Measurements from ENCODE around the gene GAPT. TPM values are rescaled to one million over a fixed set of nuclear protein-coding genes. Genes with fewer than 3 reads are reported as not detected.
"Not testable (repeated sequence)": the region's sequence is repeated elsewhere in the genome, so short reads cannot be mapped to it uniquely, and the experiment has no call there.

The GAPT gene
- polyA plus RNA-seq, 1 donor from 2014 or later = not detected

DNA sequence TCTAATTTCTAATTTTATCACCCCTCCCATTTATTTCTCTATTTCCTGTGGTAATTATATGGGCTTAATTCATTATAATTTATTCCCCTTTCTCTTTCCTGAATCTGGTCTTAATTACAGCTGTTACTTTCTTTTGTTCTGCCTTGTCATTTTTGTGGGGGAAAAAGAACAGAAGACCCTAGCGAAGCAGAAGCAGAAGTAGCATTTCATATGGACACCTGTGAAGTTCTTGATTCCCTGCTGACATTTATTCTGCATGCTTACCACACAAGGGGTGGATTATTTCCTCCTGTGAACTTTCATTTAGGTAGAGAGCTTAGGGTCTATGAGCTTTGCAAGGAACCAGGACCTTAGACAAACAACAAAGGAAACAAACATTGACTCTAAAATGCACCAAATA is 33.3 kb downstream of the GAPT start:
- Histone ChIP-seq H3K9me2 (ENCODE audit: insufficient read depth, low read length) (no peaks in the 10 kb centered on the region), H3K27ac (ENCODE audit: low read length) (no peak overlapping the region), H3K4me2 (ENCODE audit: low read length) (no peak overlapping the region), H3K9me3 (ENCODE audit: low read length) (no peaks in the 10 kb centered on the region), H3K27me3 (ENCODE audit: insufficient read depth, low read depth, low read length) (no peaks in the 10 kb centered on the region), H3F3A (ENCODE audit: insufficient read depth, low read length, poor library complexity, severe bottlenecking) (no peaks in the 10 kb centered on the region), H3K4me3 (ENCODE audit: low read length) (no peak overlapping the region), H4K20me1 (ENCODE audit: insufficient read depth) (no peaks in the 10 kb centered on the region), H2AFZ (ENCODE audit: low read depth, low read length) (no peak overlapping the region), H3K9ac (ENCODE audit: low read length) (no peak overlapping the region), H3K36me3 (ENCODE audit: insufficient read depth, low read length) (no peaks in the 10 kb centered on the region), H3K79me2 (replicated peaks; ENCODE audit: insufficient read depth, low read length) (no peaks in the 10 kb centered on the region)
- TF ChIP-seq, protein P1, sequence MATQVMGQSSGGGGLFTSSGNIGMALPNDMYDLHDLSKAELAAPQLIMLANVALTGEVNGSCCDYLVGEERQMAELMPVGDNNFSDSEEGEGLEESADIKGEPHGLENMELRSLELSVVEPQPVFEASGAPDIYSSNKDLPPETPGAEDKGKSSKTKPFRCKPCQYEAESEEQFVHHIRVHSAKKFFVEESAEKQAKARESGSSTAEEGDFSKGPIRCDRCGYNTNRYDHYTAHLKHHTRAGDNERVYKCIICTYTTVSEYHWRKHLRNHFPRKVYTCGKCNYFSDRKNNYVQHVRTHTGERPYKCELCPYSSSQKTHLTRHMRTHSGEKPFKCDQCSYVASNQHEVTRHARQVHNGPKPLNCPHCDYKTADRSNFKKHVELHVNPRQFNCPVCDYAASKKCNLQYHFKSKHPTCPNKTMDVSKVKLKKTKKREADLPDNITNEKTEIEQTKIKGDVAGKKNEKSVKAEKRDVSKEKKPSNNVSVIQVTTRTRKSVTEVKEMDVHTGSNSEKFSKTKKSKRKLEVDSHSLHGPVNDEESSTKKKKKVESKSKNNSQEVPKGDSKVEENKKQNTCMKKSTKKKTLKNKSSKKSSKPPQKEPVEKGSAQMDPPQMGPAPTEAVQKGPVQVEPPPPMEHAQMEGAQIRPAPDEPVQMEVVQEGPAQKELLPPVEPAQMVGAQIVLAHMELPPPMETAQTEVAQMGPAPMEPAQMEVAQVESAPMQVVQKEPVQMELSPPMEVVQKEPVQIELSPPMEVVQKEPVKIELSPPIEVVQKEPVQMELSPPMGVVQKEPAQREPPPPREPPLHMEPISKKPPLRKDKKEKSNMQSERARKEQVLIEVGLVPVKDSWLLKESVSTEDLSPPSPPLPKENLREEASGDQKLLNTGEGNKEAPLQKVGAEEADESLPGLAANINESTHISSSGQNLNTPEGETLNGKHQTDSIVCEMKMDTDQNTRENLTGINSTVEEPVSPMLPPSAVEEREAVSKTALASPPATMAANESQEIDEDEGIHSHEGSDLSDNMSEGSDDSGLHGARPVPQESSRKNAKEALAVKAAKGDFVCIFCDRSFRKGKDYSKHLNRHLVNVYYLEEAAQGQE (IDR thresholded peaks at IDR 0.05; ENCODE audit: borderline replicate concordance) = no peak
- TF ChIP-seq MXI1 (conservative IDR thresholded peaks at IDR 0.05; ENCODE audit: poor library complexity, severe bottlenecking) (no peak), RAD21 (conservative IDR thresholded peaks at IDR 0.05) (no peak), SMC3 (conservative IDR thresholded peaks at IDR 0.05; ENCODE audit: poor library complexity) (no peak), POLR2AphosphoS5 (IDR thresholded peaks at IDR 0.05) (no peak), EZH2 (IDR thresholded peaks at IDR 0.05; ENCODE audit: borderline replicate concordance, insufficient read depth, low read length, poor library complexity, severe bottlenecking) (no peak), EP300 (conservative IDR thresholded peaks at IDR 0.05; ENCODE audit: poor library complexity, severe bottlenecking) (no peak), TAF1 (IDR thresholded peaks at IDR 0.05; ENCODE audit: low read depth) (no peak)
- TF ChIP-seq, protein P2, sequence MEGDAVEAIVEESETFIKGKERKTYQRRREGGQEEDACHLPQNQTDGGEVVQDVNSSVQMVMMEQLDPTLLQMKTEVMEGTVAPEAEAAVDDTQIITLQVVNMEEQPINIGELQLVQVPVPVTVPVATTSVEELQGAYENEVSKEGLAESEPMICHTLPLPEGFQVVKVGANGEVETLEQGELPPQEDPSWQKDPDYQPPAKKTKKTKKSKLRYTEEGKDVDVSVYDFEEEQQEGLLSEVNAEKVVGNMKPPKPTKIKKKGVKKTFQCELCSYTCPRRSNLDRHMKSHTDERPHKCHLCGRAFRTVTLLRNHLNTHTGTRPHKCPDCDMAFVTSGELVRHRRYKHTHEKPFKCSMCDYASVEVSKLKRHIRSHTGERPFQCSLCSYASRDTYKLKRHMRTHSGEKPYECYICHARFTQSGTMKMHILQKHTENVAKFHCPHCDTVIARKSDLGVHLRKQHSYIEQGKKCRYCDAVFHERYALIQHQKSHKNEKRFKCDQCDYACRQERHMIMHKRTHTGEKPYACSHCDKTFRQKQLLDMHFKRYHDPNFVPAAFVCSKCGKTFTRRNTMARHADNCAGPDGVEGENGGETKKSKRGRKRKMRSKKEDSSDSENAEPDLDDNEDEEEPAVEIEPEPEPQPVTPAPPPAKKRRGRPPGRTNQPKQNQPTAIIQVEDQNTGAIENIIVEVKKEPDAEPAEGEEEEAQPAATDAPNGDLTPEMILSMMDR (IDR thresholded peaks at IDR 0.05; ENCODE audit: poor library complexity, severe bottlenecking) = no peak

DNA sequence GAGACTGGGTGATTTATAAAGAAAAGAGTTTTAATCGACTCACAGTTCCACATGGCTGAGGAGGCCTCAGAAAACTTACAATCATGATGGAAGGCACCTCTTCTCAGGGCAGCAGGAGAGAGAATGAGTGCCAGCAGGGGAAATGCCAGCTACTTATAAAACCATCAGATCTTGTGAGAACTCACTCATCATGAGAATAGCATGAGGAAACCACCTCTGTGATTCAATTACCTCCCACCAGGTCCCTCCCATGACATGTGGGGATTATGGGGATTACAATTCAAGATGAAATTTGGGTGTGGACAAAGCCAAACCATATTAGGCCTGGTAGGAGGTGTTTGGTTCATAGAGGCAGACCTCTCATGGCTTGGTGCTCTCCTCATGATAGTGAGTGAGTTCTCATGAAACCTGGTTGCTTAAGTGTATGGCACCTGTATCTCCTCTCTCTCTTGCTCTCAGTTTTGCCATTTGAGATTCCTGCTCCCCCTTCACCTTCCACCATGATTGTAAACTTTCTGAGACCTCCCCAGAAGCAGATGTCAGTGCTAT is 39.8 kb downstream of the GAPT start:
- H3K4me2 ChIP-seq (ENCODE audit: low read length) = no peak overlapping the region
- H3K9me2 ChIP-seq (ENCODE audit: insufficient read depth, low read length) = no peaks in the 10 kb centered on the region
- no peak overlapping the region for H3K9ac ChIP-seq (ENCODE audit: low read length)
- H4K20me1 ChIP-seq (ENCODE audit: insufficient read depth) = no peaks in the 10 kb centered on the region
- no peak overlapping the region for H2AFZ ChIP-seq (ENCODE audit: low read depth, low read length)
- H3K4me3 ChIP-seq (ENCODE audit: low read length) = no peak overlapping the region
- no peak overlapping the region for H3K27ac ChIP-seq (ENCODE audit: low read length)
- no peaks in the 10 kb centered on the region for H3K36me3 ChIP-seq (ENCODE audit: insufficient read depth, low read length)
- TF ChIP-seq RAD21 (conservative IDR thresholded peaks at IDR 0.05) (no peak), EP300 (conservative IDR thresholded peaks at IDR 0.05; ENCODE audit: poor library complexity, severe bottlenecking) (no peak), POLR2AphosphoS5 (IDR thresholded peaks at IDR 0.05) (no peak), MXI1 (conservative IDR thresholded peaks at IDR 0.05; ENCODE audit: poor library complexity, severe bottlenecking) (no peak), TAF1 (IDR thresholded peaks at IDR 0.05; ENCODE audit: low read depth) (no peak), SMC3 (conservative IDR thresholded peaks at IDR 0.05; ENCODE audit: poor library complexity) (no peak), EZH2 (IDR thresholded peaks at IDR 0.05; ENCODE audit: borderline replicate concordance, insufficient read depth, low read length, poor library complexity, severe bottlenecking) (no peak)
- TF ChIP-seq, protein P2 (IDR thresholded peaks at IDR 0.05; ENCODE audit: poor library complexity, severe bottlenecking) = no peak
- TF ChIP-seq, protein P1 (IDR thresholded peaks at IDR 0.05; ENCODE audit: borderline replicate concordance) = no peak
- peaks cover 3% of the 10 kb centered on the region for H3K9me3 ChIP-seq (ENCODE audit: low read length)
- no peaks in the 10 kb centered on the region for H3K79me2 ChIP-seq (replicated peaks; ENCODE audit: insufficient read depth, low read length)
- no peaks in the 10 kb centered on the region for H3F3A ChIP-seq (ENCODE audit: insufficient read depth, low read length, poor library complexity, severe bottlenecking)
- H3K27me3 ChIP-seq (ENCODE audit: insufficient read depth, low read depth, low read length) = no peaks in the 10 kb centered on the region

DNA sequence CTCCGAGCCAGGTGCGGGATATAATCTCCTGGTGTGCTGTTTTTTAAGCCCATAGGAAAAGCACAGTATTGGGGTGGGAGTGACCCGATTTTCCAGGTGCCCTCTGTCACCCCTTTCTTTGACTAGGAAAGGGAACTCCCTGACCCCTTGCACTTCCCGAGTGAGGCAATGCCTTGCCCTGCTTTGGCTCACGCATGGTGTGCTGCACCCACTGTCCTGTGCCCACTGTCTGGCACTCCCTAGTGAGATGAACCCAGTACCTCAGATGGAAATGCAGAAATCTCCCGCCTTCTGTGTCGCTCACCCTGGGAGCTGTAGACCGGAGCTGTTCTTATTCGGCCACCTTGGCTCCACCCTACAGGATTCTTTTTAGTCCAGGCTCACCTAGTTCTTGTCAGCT is 50.7 kb downstream of the GAPT start:
- H3K27ac ChIP-seq (ENCODE audit: low read length) = peak overlapping the region; percentile 56
- not testable (repeated sequence) for H2AFZ ChIP-seq (ENCODE audit: low read depth, low read length); H3K36me3 ChIP-seq (ENCODE audit: insufficient read depth, low read length); H4K20me1 ChIP-seq (ENCODE audit: insufficient read depth); H3K9ac ChIP-seq (ENCODE audit: low read length); H3K4me3 ChIP-seq (ENCODE audit: low read length); H3K4me2 ChIP-seq (ENCODE audit: low read length); H3K27me3 ChIP-seq (ENCODE audit: insufficient read depth, low read depth, low read length); H3K79me2 ChIP-seq (replicated peaks; ENCODE audit: insufficient read depth, low read length); H3K9me3 ChIP-seq (ENCODE audit: low read length); H3F3A ChIP-seq (ENCODE audit: insufficient read depth, low read length, poor library complexity, severe bottlenecking); H3K9me2 ChIP-seq (ENCODE audit: insufficient read depth, low read length)

Data from neural cell (in vitro differentiated cells).